ENCODE results near the gene LYVE1. TPM values are rescaled to one million over a fixed set of nuclear protein-coding genes. Genes with fewer than 3 reads are reported as not detected.
"Not testable (repeated sequence)": the region's sequence is repeated elsewhere in the genome, so short reads cannot be mapped to it uniquely, and the experiment has no call there.

Gene LYVE1
- total RNA-seq (ENCODE audit: insufficient read depth, low replicate concordance): 48.4 TPM

- DNase-seq (ENCODE audit: low spot score): peak; percentile 40
Measured at GRCh38 chr11:10568486-10568941, at the start of gene LYVE1. TSS of gene LYVE1 (minus strand) at chr11:10568665. CDS start at chr11:10568532, 133 bp downstream.

DNA sequence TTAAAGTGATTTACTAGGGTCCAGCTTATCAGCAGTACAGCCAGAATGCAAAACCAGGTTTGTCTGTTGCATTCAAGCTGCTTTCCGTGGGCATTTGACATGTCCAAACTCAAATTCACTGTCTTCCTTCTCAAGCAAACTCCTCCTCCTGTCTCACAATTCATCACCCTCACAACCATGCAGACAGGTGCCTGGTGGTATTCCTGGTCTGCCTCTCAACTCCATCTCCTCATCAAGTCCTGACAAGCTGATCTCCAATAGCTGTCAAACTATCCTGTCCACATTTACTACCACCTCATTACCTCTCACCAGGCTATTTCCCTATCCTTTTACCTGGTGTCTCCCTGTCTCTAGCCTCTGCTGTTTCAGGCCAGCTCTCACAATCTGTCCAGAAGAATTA, 49.1 kb upstream of the LYVE1 start:
- peak; percentile 64 for DNase-seq (ENCODE audit: low spot score)

- DNase-seq (ENCODE audit: low spot score): no peak
Measured at GRCh38 chr11:10611979-10612862, 43.8 kb upstream of the LYVE1 start.

GRCh38 chr11:10609636-10610035, 41.2 kb upstream of the LYVE1 start:
- no peak for DNase-seq (ENCODE audit: low spot score)

- no peak for DNase-seq (ENCODE audit: low spot score)
Measured at GRCh38 chr11:10608584-10608983, 40.1 kb upstream of the LYVE1 start.

DNA sequence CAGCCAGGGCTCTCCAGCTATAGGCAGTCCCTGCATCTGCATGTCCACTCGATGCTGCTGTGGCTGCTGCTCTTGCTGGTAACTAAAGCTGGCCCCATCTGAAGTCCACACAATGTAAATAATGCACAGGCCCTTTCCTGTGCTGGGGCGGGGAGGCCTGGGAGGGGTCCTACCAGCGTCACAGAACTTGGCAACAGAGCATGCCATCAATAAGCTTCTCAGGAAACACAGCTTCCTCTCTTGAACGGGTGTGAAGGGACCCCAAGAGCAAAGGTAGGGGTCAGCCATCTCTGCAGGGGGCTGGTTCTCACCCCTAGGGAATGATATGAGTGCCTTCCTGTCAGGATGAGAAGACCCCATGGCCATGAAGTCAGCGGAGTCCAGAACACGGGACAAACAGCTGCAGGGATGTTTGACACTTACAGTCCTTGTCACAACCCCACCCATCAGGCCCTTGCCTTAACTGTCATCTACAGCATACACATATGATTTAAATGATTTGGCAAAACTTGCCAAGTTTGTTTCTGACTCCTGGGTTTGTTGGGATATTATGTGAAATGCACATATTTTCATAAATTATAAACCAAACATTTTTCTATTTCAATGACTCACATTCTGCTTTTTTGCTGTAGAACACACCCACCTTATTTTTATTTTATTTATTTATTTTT, 39.1 kb upstream of the LYVE1 start:
- no peak for DNase-seq (ENCODE audit: low spot score)

DNA sequence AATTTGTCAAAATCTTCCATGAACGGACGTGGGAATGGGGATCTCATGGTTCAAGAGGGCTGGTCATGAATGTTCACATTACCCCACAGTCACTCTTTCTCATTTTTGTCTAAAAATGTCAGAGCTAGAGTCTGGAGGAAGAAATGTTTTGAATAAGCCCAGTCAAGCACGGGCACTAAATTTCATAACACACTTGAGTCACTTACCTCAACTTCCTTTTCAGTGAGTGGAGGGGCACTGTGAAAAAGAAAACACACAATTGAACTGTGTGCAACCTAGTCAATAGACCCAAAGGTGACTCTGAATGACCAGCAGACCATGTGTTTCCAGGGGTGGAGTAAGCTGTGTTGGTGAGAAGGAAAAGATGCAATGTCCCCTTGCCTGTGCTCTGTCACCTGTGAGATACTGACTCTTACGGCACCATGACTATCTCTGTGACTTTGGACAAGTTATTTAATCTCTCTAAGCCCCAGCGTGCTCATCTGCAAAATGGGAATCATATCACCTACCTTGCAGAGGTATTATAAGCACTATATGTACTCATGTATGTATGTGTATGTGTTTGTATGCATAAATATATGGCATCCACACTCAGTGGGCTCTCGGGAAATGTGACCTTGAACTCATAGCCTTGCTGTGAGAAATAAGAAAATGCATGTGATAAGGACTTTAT, 38.2 kb upstream of the LYVE1 start:
- peak; percentile 49 for DNase-seq (ENCODE audit: low spot score)

GRCh38 chr11:10605941-10606381, 37.5 kb upstream of the LYVE1 start:
- DNase-seq (ENCODE audit: low spot score): peak; percentile 95

DNA sequence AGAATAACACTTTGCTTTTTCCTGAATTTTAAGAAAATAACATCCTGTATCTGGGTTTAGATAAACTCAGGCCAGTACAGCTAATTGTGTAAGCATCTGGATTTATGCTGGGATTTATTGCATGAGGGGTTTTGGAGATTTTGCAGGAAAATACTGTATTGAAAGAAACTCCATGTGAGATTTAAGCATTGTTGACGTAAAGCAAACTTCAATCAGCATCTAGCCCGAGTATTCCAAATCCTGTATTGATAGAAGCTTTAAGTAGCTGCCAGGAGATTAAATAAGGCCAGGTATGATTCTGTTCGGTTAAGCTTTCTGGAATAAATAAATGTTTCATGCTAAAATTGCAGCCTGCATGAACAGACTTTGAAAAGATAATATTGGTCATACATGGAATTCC, 36.3 kb upstream of the LYVE1 start:
- peak; percentile 90 for DNase-seq (ENCODE audit: low spot score)

GRCh38 chr11:10604340-10604748, 35.9 kb upstream of the LYVE1 start:
- peak; percentile 80 for DNase-seq (ENCODE audit: low spot score)

GRCh38 chr11:10603721-10604297, 35.3 kb upstream of the LYVE1 start:
- DNase-seq (ENCODE audit: low spot score): no peak

DNA sequence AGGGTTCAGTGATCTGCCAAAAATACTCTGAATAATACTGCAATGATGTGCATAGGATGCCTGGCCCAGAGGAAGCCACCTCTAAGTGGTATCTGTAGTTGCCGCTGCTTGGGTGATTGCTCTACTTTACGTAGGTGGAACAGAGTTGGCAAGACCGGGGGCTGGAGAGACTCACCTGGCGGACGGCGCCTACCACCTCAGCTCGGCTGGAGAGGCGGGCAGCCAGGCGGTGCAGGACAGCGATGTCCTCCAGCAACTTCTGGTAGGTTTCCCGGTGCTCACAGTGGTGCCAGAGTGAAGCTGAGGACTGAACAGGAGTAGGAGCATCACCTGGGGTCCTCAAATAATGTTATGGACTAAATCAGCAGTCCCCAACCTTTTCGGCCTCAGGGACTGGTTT, 34.5 kb upstream of the LYVE1 start:
- DNase-seq (ENCODE audit: low spot score): no peak

- no peak for DNase-seq (ENCODE audit: low spot score)
Measured at GRCh38 chr11:10602366-10602765, 33.9 kb upstream of the LYVE1 start.

- DNase-seq (ENCODE audit: low spot score): no peak
Measured at GRCh38 chr11:10601837-10602236, 33.4 kb upstream of the LYVE1 start.

DNA sequence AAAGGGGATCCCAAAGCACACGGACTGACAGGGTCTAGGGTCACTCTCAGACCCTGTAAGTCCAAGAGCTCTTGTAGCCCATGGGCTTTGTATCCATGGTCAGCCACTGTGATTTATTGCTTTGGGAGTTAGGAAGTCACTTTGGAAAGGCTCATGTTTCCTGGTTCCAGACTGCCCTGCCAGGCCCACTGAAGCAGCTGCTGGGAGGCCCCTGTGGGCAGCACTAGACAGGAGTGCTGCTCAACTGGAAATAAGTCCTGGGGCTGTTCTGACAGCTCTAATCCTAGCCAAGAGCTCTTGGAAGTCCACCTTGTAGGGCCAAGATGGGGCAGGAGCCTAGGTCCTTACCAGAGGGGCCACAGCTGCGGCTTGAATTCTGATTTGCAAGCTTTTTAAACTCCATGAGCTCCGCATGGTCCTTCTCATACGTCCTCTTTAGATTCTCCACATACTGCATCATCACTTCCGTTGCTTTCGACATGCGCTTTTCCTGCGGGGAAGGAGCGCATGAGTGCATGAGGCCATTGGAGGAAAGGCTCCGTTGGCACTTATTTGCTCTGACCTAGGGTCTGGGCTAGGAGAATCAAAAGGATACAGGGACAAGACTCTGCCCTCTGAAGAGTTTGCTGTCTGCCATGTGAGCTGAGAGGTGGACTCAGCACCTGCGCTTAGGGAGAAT, 32.2 kb upstream of the LYVE1 start:
- no peak for DNase-seq (ENCODE audit: low spot score)

GRCh38 chr11:10599388-10600175, 31.1 kb upstream of the LYVE1 start:
- DNase-seq (ENCODE audit: low spot score): no peak

DNA sequence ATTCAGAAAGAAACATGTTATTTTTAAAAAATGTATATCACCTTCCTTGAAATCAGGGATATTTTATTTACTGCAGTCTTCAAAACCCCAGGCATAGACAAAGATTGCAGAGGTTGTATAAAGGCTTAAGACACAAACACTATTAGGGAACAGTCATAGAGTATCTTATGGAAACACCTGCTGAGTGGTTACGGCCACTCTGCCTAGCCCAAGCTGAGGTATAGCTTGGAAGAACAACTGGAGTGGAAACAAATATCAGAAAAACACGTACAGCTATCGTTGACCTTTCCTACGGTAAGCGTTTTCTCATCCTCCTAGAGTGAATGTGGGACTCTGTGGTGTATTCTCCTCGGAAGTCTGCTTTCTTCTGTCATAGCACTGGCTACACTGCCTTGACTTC, 30.4 kb upstream of the LYVE1 start:
- no peak for DNase-seq (ENCODE audit: low spot score)

DNA sequence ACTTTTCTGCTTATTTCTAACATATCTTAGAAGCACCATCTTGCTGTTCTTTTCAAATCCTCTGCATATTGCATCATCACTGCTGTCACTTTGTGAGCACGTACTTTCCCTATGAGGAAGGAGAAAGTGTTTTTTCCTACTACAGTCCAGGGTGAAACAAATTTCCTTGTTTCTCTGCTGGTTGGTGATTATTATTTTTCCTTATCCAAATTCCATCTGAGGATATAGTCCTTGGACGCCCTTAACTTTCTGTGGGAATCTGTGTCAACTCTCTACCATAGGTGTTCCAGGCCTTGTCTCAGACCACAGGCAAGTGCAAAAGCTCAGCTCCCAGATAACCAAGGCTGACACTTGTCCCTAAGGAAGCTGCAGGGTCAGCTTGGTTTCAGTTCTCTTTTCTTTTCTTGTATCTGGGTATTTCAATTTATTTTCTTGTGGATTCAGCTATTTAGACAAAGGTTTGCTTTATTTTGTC, 29.4 kb upstream of the LYVE1 start:
- peak; percentile 58 for DNase-seq (ENCODE audit: low spot score)

DNA sequence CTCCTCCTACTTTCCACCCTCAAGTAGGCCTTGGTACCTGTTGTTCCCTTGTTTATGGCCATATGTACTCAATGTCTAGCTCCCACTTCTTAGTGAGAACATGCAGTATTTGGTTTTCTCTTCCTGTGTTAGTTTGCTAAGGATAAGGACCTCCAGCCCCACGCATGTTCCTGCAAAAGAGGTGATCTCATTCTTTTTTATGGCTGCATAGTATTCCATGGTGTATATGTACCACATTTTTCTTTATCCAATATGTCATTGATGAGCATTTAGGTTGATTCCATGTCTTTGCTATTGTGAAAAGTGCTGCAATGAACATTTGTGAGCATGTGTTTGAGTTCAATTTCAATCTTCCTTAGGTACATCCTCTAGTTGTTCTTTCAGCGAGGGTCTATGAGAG, 27.4 kb upstream of the LYVE1 start:
- not testable (repeated sequence) for DNase-seq (ENCODE audit: low spot score)

- no peak for DNase-seq (ENCODE audit: low spot score)
Measured at GRCh38 chr11:10594407-10594806, 25.9 kb upstream of the LYVE1 start.

Measured in umbilical cord (tissue), 2 donors.